ENCODE measurements around the gene ZBTB49.

DNA sequence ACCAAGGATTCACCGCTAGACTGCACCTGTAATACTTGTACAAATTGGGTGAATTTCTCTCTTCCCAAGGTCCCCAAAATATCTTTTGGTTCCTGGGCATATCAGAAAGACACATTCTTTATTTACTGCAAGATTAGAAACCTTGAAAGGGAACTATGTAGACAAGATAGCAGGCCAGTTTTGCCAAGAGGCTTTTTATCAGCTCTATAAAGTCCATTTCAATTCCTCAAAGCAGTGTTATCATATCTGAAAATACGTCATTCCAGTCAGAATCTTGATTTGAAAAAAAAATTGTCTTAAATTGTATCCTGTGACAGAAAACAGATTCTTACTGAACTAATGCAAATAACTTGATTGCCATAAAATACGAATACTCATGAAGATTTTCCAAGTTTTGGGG, 59.8 kb downstream of the ZBTB49 start:
- TF ChIP-seq EZH2 (IDR thresholded peaks at IDR 0.05; ENCODE audit: borderline replicate concordance, low read depth, low read length, poor library complexity, severe bottlenecking): no peak
- TF ChIP-seq, protein P1, sequence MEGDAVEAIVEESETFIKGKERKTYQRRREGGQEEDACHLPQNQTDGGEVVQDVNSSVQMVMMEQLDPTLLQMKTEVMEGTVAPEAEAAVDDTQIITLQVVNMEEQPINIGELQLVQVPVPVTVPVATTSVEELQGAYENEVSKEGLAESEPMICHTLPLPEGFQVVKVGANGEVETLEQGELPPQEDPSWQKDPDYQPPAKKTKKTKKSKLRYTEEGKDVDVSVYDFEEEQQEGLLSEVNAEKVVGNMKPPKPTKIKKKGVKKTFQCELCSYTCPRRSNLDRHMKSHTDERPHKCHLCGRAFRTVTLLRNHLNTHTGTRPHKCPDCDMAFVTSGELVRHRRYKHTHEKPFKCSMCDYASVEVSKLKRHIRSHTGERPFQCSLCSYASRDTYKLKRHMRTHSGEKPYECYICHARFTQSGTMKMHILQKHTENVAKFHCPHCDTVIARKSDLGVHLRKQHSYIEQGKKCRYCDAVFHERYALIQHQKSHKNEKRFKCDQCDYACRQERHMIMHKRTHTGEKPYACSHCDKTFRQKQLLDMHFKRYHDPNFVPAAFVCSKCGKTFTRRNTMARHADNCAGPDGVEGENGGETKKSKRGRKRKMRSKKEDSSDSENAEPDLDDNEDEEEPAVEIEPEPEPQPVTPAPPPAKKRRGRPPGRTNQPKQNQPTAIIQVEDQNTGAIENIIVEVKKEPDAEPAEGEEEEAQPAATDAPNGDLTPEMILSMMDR (conservative IDR thresholded peaks at IDR 0.05; ENCODE audit: low read depth, low read length): no peak
